ENCODE results near the gene TFPI.

GRCh38 chr2:187505065-187505672 lies 49.1 kb downstream of the TFPI start:
- TF ChIP-seq, protein P1, sequence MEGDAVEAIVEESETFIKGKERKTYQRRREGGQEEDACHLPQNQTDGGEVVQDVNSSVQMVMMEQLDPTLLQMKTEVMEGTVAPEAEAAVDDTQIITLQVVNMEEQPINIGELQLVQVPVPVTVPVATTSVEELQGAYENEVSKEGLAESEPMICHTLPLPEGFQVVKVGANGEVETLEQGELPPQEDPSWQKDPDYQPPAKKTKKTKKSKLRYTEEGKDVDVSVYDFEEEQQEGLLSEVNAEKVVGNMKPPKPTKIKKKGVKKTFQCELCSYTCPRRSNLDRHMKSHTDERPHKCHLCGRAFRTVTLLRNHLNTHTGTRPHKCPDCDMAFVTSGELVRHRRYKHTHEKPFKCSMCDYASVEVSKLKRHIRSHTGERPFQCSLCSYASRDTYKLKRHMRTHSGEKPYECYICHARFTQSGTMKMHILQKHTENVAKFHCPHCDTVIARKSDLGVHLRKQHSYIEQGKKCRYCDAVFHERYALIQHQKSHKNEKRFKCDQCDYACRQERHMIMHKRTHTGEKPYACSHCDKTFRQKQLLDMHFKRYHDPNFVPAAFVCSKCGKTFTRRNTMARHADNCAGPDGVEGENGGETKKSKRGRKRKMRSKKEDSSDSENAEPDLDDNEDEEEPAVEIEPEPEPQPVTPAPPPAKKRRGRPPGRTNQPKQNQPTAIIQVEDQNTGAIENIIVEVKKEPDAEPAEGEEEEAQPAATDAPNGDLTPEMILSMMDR (IDR thresholded peaks at IDR 0.05; ENCODE audit: extremely low read depth in 1 of 2, insufficient read depth in 1 of 2, low read depth in 1 of 2, low read length in 2 of 2), result no peak
- no peak for TF ChIP-seq POLR2AphosphoS5 (IDR thresholded peaks at IDR 0.05; ENCODE audit: insufficient read depth, low read depth, low read length)
- no peak for TF ChIP-seq EZH2 (IDR thresholded peaks at IDR 0.05; ENCODE audit: borderline replicate concordance, low read depth, low read length, severe bottlenecking)
